UCSD-AML1 (cell line): Measurements from ENCODE around the gene CAMTA1.
"Not testable (repeated sequence)": the region's sequence is repeated elsewhere in the genome, so short reads cannot be mapped to it uniquely, and the experiment has no call there.

Source experiments
- DNase-seq: peaks from one replicate; lab custom pipeline; 2025; ENCODE audit not compliant: unreplicated experiment; lab: John Stamatoyannopoulos, UW

Gene CAMTA1

GRCh38 chr1:6834366-6834765 is 49.1 kb downstream of the CAMTA1 start:
- DNase-seq = no peak

- no peak for DNase-seq
These were observed 49.9 kb downstream of the CAMTA1 start for GRCh38 chr1:6835139-6835538.

GRCh38 chr1:6842301-6842700 is 57.0 kb downstream of the CAMTA1 start:
- DNase-seq = no peak

- DNase-seq = not testable (repeated sequence)
These were observed 60.5 kb downstream of the CAMTA1 start for GRCh38 chr1:6845786-6846185.

- DNase-seq = no peak
These were observed 63.6 kb downstream of the CAMTA1 start for GRCh38 chr1:6848816-6849215.

GRCh38 chr1:6850537-6850936 is 65.3 kb downstream of the CAMTA1 start:
- DNase-seq = no peak

GRCh38 chr1:6852136-6852890 is 67.1 kb downstream of the CAMTA1 start:
- no peak for DNase-seq

- DNase-seq = no peak
These were observed 68.9 kb downstream of the CAMTA1 start for GRCh38 chr1:6854166-6854565.

- DNase-seq = no peak
These were observed 72.6 kb downstream of the CAMTA1 start for GRCh38 chr1:6857831-6858230.

GRCh38 chr1:6858596-6858995 is 73.3 kb downstream of the CAMTA1 start:
- DNase-seq = no peak

- no peak for DNase-seq
These were observed 74.4 kb downstream of the CAMTA1 start for GRCh38 chr1:6859415-6860343.

GRCh38 chr1:6860401-6860800 is 75.1 kb downstream of the CAMTA1 start:
- no peak for DNase-seq

- no peak for DNase-seq
These were observed 75.9 kb downstream of the CAMTA1 start for GRCh38 chr1:6861075-6861724.

- no peak for DNase-seq
These were observed 77.7 kb downstream of the CAMTA1 start for GRCh38 chr1:6862906-6863305.

GRCh38 chr1:6864166-6864565 is 78.9 kb downstream of the CAMTA1 start:
- no peak for DNase-seq

- no peak for DNase-seq
These were observed 81.6 kb downstream of the CAMTA1 start for GRCh38 chr1:6866825-6867224.

- DNase-seq = no peak
These were observed 82.1 kb downstream of the CAMTA1 start for GRCh38 chr1:6867321-6867720.

- no peak for DNase-seq
These were observed 82.7 kb downstream of the CAMTA1 start for GRCh38 chr1:6867729-6868659.

- no peak for DNase-seq
These were observed 83.6 kb downstream of the CAMTA1 start for GRCh38 chr1:6868660-6869380.

- no peak for DNase-seq
These were observed 84.3 kb downstream of the CAMTA1 start for GRCh38 chr1:6869545-6869944.
